BLaER1 (cell line): ENCODE measurements around the gene CXorf65.

Experiments
- H3K27ac ChIP-seq: shearing (Covaris generic); formaldehyde crosslinking; 2 replicates; pipeline ENCODE4 v1.8.1; 2022
- H3K27me3 ChIP-seq: shearing (Covaris generic); formaldehyde crosslinking; 2 replicates; pipeline ENCODE4 v1.8.1; 2022
- H3K36me3 ChIP-seq: shearing (Covaris generic); formaldehyde crosslinking; 2 replicates; pipeline ENCODE4 v1.8.1; 2022
- H3K4me1 ChIP-seq: shearing (Covaris generic); formaldehyde crosslinking; 2 replicates; pipeline ENCODE4 v1.8.1; 2022
- H3K4me2 ChIP-seq: shearing (Covaris generic); formaldehyde crosslinking; 2 replicates; pipeline ENCODE4 v1.8.1; 2022
- H3K4me3 ChIP-seq: shearing (Covaris generic); formaldehyde crosslinking; 2 replicates; pipeline ENCODE4 v1.8.1; 2022
- H3K9ac ChIP-seq: shearing (Covaris generic); formaldehyde crosslinking; 2 replicates; pipeline ENCODE4 v1.8.1; 2022
- H3K9me3 ChIP-seq: shearing (Covaris generic); formaldehyde crosslinking; 2 replicates; pipeline ENCODE4 v1.8.1; 2022
- H4K20me1 ChIP-seq: shearing (Covaris generic); formaldehyde crosslinking; 2 replicates; pipeline ENCODE4 v1.8.1; 2022
- Cebpa-rat ChIP-seq: shearing (Covaris generic); IDR thresholded peaks from 2 replicates; pipeline ENCODE4 v1.8.1; 2022

CXorf65 gene

GRCh38 chrX:71098302-71098701 is 8.2 kb downstream of the CXorf65 start:
- Histone ChIP-seq H3K36me3 (no peaks in the 10 kb centered on the region), H3K4me1 (peaks cover 55% of the 10 kb centered on the region), H4K20me1 (peaks cover 15% of the 10 kb centered on the region; the same call in 1 of the 2 replicates), H3K9me3 (no peaks in the 10 kb centered on the region), H3K27me3 (peaks cover 90% of the 10 kb centered on the region), H3K9ac (no peak overlapping the region), H3K4me2 (peak overlapping the region; percentile 15; the same call in 1 of the 2 replicates), H3K4me3 (no peak overlapping the region), H3K27ac (no peak overlapping the region)
- no peak for TF ChIP-seq Cebpa-rat

- Histone ChIP-seq H3K9ac (peak overlapping the region; percentile 80), H3K4me1 (peaks cover 39% of the 10 kb centered on the region), H3K4me3 (peak overlapping the region; percentile 70), H3K27me3 (peaks cover 91% of the 10 kb centered on the region), H3K27ac (peak overlapping the region; percentile 34; the same call in 1 of the 2 replicates), H3K4me2 (peak overlapping the region; percentile 86), H3K36me3 (no peaks in the 10 kb centered on the region), H4K20me1 (peaks cover 15% of the 10 kb centered on the region; the same call in 1 of the 2 replicates), H3K9me3 (no peaks in the 10 kb centered on the region)
- TF ChIP-seq Cebpa-rat, result no peak
These were observed 9.8 kb downstream of the CXorf65 start for GRCh38 chrX:71096760-71097032.

GRCh38 chrX:71095981-71096759 is 10.4 kb downstream of the CXorf65 start:
- H4K20me1 ChIP-seq, result peaks cover 15% of the 10 kb centered on the region; the same call in 1 of the 2 replicates
- peaks cover 90% of the 10 kb centered on the region for H3K27me3 ChIP-seq
- H3K36me3 ChIP-seq, result no peaks in the 10 kb centered on the region
- peak overlapping the region; percentile 34; the same call in 1 of the 2 replicates for H3K27ac ChIP-seq
- peak overlapping the region; percentile 80 for H3K9ac ChIP-seq
- H3K4me1 ChIP-seq, result peaks cover 33% of the 10 kb centered on the region
- no peak for TF ChIP-seq Cebpa-rat
- H3K4me2 ChIP-seq, result peak overlapping the region; percentile 86
- peak overlapping the region; percentile 70 for H3K4me3 ChIP-seq
- no peaks in the 10 kb centered on the region for H3K9me3 ChIP-seq

- no peak for TF ChIP-seq Cebpa-rat
- Histone ChIP-seq H3K4me2 (peak within 1 kb of the TSS; percentile 86), H3K36me3 (no peaks in the 10 kb centered on the region), H4K20me1 (peaks cover 15% of the 10 kb centered on the region; the same call in 1 of the 2 replicates), H3K27me3 (peaks cover 84% of the 10 kb centered on the region), H3K4me3 (peak within 1 kb of the TSS; percentile 70), H3K9me3 (no peaks in the 10 kb centered on the region), H3K27ac (peak within 1 kb of the TSS; percentile 46; the same call in 1 of the 2 replicates), H3K4me1 (peaks cover 29% of the 10 kb centered on the region), H3K9ac (peak within 1 kb of the TSS; percentile 80)
These were observed 11.0 kb downstream of the CXorf65 start, which contains the start of gene FOXO4 for GRCh38 chrX:71095555-71095980. Gene FOXO4, plus strand, starts transcription at chrX:71095851. Its CDS starts 678 bp downstream, at chrX:71096529.

- Histone ChIP-seq H3K4me3 (peak overlapping the region; percentile 66), H3K4me1 (peaks cover 29% of the 10 kb centered on the region), H3K9me3 (no peaks in the 10 kb centered on the region), H3K27ac (0 out of 2 replicates have a peak overlapping the region, but pooled peaks have one; percentile 46), H4K20me1 (peaks cover 15% of the 10 kb centered on the region; the same call in 1 of the 2 replicates), H3K4me2 (peak overlapping the region; percentile 82), H3K27me3 (peaks cover 80% of the 10 kb centered on the region), H3K9ac (peak overlapping the region; percentile 58; the same call in 1 of the 2 replicates), H3K36me3 (no peaks in the 10 kb centered on the region)
- TF ChIP-seq Cebpa-rat, result no peak
These were observed 11.5 kb downstream of the CXorf65 start for GRCh38 chrX:71095033-71095432.

- no peak for TF ChIP-seq Cebpa-rat
- H4K20me1 ChIP-seq, result no peaks in the 10 kb centered on the region
- no peak overlapping the region for H3K4me2 ChIP-seq
These were observed 15.3 kb downstream of the CXorf65 start for GRCh38 chrX:71091263-71091662.

GRCh38 chrX:71085900-71086299 is 20.6 kb downstream of the CXorf65 start:
- no peak overlapping the region for H3K4me2 ChIP-seq
- H4K20me1 ChIP-seq, result no peaks in the 10 kb centered on the region
- H3K4me1 ChIP-seq, result no peaks in the 10 kb centered on the region
- no peak overlapping the region for H3K9ac ChIP-seq
- no peak overlapping the region for H3K27ac ChIP-seq
- H3K27me3 ChIP-seq, result peaks cover 39% of the 10 kb centered on the region
- no peak overlapping the region for H3K4me3 ChIP-seq
- no peak for TF ChIP-seq Cebpa-rat
- no peaks in the 10 kb centered on the region for H3K9me3 ChIP-seq
- no peaks in the 10 kb centered on the region for H3K36me3 ChIP-seq

More at GRCh38 chrX:71091263-71091662, 15.3 kb downstream of the CXorf65 start:
- no peaks in the 10 kb centered on the region for H3K9me3 ChIP-seq
- H3K4me1 ChIP-seq, result peaks cover 9% of the 10 kb centered on the region
- H3K36me3 ChIP-seq, result no peaks in the 10 kb centered on the region
- no peak overlapping the region for H3K4me3 ChIP-seq
- peaks cover 44% of the 10 kb centered on the region for H3K27me3 ChIP-seq
- H3K9ac ChIP-seq, result no peak overlapping the region
- H3K27ac ChIP-seq, result no peak overlapping the region

- Histone ChIP-seq H3K36me3 (no peaks in the 10 kb centered on the region), H3K4me2 (no peak overlapping the region), H4K20me1 (no peaks in the 10 kb centered on the region), H3K4me1 (no peaks in the 10 kb centered on the region), H3K4me3 (no peak overlapping the region), H3K9ac (no peak overlapping the region), H3K27ac (no peak overlapping the region), H3K9me3 (no peaks in the 10 kb centered on the region), H3K27me3 (peaks cover 53% of the 10 kb centered on the region)
- no peak for TF ChIP-seq Cebpa-rat
These were observed 23.7 kb downstream of the CXorf65 start for GRCh38 chrX:71082822-71083221.

- Histone ChIP-seq H3K4me3 (no peak overlapping the region), H3K9me3 (no peaks in the 10 kb centered on the region), H3K27me3 (peaks cover 54% of the 10 kb centered on the region), H3K4me2 (no peak overlapping the region), H3K27ac (no peak overlapping the region), H3K4me1 (no peaks in the 10 kb centered on the region), H3K36me3 (no peaks in the 10 kb centered on the region), H3K9ac (no peak overlapping the region), H4K20me1 (no peaks in the 10 kb centered on the region)
- TF ChIP-seq Cebpa-rat, result no peak
These were observed 24.4 kb downstream of the CXorf65 start for GRCh38 chrX:71082124-71082647.

- Histone ChIP-seq H3K4me1 (no peaks in the 10 kb centered on the region), H4K20me1 (no peaks in the 10 kb centered on the region), H3K27me3 (peaks cover 60% of the 10 kb centered on the region), H3K36me3 (no peaks in the 10 kb centered on the region), H3K4me2 (no peak overlapping the region), H3K4me3 (no peak overlapping the region), H3K27ac (no peak overlapping the region), H3K9ac (no peak overlapping the region), H3K9me3 (no peaks in the 10 kb centered on the region)
- TF ChIP-seq Cebpa-rat, result no peak
These were observed 25.0 kb downstream of the CXorf65 start for GRCh38 chrX:71081330-71082123.
